Ishikawa (cell line): ENCODE data around the gene HOXC6.

Experiments
- CREB1 ChIP-seq: IDR thresholded peaks from 2 replicates; pipeline ENCODE4 v1.6.1; 2012; ENCODE audit warnings: low read depth
- TAF1 ChIP-seq: IDR thresholded peaks from 2 replicates; pipeline ENCODE4 v1.6.1; 2012; ENCODE audit warnings: low read depth, mild to moderate bottlenecking

GRCh38 chr12:54005531-54005852 is 22.7 kb upstream of the HOXC6 start:
- TF ChIP-seq TAF1 (0 out of 2 replicates have a peak, but pooled peaks have one; percentile 7), CREB1 (no peak)
